Measurements from ENCODE around the gene ZFP36L1.

DNA sequence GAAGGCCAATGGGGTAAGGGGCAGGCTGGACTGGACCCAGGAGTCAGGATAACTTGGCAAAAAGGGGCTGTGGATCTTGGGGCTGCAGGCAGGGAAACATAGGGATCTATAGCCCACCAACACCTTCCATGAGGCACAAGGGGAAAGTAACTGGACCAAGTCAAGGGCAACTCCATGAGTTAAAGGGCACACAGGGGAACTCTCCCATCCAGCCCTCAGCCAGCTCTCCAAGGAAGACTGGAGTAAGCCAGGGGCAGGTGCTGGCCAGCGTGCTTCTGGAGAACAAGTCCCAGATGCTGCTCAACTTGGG, 31.3 kb upstream of the ZFP36L1 start:
- TF ChIP-seq, protein P1, sequence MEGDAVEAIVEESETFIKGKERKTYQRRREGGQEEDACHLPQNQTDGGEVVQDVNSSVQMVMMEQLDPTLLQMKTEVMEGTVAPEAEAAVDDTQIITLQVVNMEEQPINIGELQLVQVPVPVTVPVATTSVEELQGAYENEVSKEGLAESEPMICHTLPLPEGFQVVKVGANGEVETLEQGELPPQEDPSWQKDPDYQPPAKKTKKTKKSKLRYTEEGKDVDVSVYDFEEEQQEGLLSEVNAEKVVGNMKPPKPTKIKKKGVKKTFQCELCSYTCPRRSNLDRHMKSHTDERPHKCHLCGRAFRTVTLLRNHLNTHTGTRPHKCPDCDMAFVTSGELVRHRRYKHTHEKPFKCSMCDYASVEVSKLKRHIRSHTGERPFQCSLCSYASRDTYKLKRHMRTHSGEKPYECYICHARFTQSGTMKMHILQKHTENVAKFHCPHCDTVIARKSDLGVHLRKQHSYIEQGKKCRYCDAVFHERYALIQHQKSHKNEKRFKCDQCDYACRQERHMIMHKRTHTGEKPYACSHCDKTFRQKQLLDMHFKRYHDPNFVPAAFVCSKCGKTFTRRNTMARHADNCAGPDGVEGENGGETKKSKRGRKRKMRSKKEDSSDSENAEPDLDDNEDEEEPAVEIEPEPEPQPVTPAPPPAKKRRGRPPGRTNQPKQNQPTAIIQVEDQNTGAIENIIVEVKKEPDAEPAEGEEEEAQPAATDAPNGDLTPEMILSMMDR (IDR thresholded peaks at IDR 0.05), result no peak
- TF ChIP-seq POLR2A (IDR thresholded peaks at IDR 0.05), result no peak
- TF ChIP-seq EP300 (IDR thresholded peaks at IDR 0.05), result no peak
